Measurements from ENCODE around the gene TXNDC11.

DNA sequence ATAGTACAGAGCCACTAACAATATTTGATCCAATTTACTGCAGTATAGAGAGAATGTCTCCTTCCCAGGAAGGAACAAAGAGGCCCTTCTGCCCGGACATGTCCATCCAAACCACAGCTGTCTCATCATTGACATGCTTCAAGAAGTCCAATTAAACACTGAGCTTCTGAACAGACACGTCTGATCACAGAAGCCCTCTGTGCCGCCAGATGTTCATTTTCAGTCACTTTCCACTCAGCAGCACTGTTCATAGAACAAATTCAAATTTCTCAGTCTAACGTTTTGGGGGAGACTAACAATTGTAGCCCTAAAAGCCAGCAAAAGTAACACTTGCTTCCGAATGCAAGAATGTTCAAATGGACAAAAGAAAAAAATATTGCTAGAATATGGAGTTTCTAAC, 39.1 kb upstream of the TXNDC11 start:
- TF ChIP-seq POLR2AphosphoS5 (IDR thresholded peaks at IDR 0.05; ENCODE audit: low read depth, low read length) (no peak), TAF1 (IDR thresholded peaks at IDR 0.05; ENCODE audit: borderline replicate concordance, low read depth, low read length) (peak; percentile 69; the same call in 1 of the 2 replicates), POLR2A (IDR thresholded peaks at IDR 0.05; ENCODE audit: low read depth, low read length) (peak; percentile 64)
